ENCODE results near the gene NEURL2. TPM values are rescaled to one million over a fixed set of nuclear protein-coding genes. Genes with fewer than 3 reads are reported as not detected.

NEURL2 gene
- total RNA-seq, 1 experiment from 2014 or later, result 3.3 TPM

DNA sequence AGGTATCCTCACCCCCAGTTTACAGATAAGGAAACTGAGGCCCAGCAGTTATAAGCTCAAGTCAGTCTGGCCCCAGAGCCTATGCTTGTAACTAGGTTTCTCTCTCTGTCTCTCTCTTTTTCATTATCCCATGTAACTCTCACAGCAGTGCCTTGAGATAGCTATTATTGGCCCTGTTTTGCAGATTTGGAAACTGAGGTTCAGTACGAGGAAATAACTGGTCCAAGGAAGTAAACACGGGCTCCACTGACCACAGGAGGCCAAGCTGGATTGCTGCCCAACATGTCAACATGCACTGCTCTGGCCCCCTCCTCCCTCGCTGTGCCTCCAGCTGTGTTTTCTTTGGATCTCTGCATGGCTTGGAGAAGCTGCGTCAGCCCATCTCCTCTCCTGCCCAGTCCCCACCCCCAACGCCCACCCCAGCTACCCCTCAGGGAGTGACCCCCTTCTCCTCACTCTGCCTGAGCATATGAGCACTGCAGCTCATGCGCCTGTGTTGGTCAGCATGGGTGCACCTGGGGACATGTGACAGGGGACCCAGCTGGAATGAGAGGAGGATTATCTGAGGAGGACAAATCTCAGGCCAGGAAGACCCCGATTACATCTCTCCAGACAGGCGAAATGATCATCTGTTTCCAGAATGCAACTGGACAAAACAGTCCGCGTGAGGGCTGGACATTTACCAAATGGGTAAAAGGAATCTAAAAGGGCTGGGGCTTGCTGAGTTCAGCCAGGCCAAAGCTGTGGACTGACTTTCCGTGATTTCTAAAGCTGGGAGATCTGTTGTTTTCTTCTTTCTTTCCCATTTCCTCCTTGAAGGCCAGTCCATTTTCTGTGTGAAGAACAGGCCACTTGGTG is 28.8 kb upstream of the NEURL2 start:
- Histone ChIP-seq H3K9me3 (ENCODE audit: low read depth, low read length, poor library complexity, severe bottlenecking) (no peaks in the 10 kb centered on the region), H3K27ac (ENCODE audit: low read depth, low read length, poor library complexity, severe bottlenecking) (no peak overlapping the region), H3K4me1 (ENCODE audit: insufficient read depth, low read length, poor library complexity, severe bottlenecking) (no peaks in the 10 kb centered on the region), H3K36me3 (ENCODE audit: insufficient read depth, low read length, poor library complexity, severe bottlenecking) (no peaks in the 10 kb centered on the region), H3K27me3 (replicated peaks; ENCODE audit: insufficient read depth, low read depth, low read length, poor library complexity) (no peaks in the 10 kb centered on the region), H3K4me3 (ENCODE audit: low read depth, low read length, poor library complexity, severe bottlenecking) (no peak overlapping the region)
- BruUV-seq (replicated peaks), result no TSS peak
- DNase-seq (ENCODE audit: low spot score), result no peak
- CTCF ChIA-PET, result no interaction called here
- POLR2A ChIA-PET (ENCODE audit: low non-redundant PET), result no interaction called here
- intact Hi-C loops (cut with micrococcal nuclease; ENCODE audit: unreplicated experiment), result no loop called here
- TF ChIP-seq, protein P1, sequence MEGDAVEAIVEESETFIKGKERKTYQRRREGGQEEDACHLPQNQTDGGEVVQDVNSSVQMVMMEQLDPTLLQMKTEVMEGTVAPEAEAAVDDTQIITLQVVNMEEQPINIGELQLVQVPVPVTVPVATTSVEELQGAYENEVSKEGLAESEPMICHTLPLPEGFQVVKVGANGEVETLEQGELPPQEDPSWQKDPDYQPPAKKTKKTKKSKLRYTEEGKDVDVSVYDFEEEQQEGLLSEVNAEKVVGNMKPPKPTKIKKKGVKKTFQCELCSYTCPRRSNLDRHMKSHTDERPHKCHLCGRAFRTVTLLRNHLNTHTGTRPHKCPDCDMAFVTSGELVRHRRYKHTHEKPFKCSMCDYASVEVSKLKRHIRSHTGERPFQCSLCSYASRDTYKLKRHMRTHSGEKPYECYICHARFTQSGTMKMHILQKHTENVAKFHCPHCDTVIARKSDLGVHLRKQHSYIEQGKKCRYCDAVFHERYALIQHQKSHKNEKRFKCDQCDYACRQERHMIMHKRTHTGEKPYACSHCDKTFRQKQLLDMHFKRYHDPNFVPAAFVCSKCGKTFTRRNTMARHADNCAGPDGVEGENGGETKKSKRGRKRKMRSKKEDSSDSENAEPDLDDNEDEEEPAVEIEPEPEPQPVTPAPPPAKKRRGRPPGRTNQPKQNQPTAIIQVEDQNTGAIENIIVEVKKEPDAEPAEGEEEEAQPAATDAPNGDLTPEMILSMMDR (conservative IDR thresholded peaks at IDR 0.05; ENCODE audit: low read depth, low read length), result no peak

DNA sequence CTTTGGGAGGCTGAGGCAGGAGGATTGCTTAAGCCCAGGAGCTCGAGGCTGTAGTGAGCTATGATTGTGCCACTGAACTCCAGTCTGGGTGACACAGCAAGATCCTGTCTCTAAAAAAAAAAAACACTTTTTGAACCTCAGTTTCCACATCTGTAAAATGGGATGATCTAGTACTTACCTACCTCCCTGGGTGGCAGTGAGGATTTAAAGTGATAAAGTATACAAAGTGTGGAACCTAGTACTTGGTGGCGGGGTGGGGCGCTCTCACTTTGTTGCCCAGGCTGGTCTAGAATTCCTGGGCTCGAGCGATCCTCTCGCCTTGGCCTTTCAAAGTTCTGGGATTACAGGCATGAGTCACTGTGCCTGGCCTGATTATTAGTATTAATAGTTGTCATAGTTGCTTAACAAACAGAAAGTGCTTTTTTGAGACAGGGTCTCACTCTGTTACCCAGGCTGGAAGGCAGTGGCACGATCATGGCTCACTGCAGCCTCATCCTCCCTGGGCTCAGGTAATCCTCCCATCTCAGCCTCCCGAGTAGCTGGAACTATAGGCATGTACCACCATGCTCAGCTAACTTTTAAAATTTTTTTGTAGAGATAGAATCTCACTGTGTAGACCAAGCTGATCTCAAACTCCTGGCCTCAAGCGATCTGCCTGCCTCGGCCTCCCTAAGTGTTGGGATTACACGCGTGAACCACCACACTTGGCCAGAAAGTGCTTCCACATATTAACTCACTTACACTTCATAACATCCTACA is 27.9 kb upstream of the NEURL2 start:
- H3K4me3 ChIP-seq (ENCODE audit: low read depth, low read length, poor library complexity, severe bottlenecking), result no peak overlapping the region
- no peaks in the 10 kb centered on the region for H3K36me3 ChIP-seq (ENCODE audit: insufficient read depth, low read length, poor library complexity, severe bottlenecking)
- ChIA-PET POLR2A (ENCODE audit: low non-redundant PET) (no interaction called here), CTCF (no interaction called here)
- no peaks in the 10 kb centered on the region for H3K27me3 ChIP-seq (replicated peaks; ENCODE audit: insufficient read depth, low read depth, low read length, poor library complexity)
- no peaks in the 10 kb centered on the region for H3K4me1 ChIP-seq (ENCODE audit: insufficient read depth, low read length, poor library complexity, severe bottlenecking)
- BruUV-seq (replicated peaks), result no TSS peak
- no peak overlapping the region for H3K27ac ChIP-seq (ENCODE audit: low read depth, low read length, poor library complexity, severe bottlenecking)
- intact Hi-C loops (cut with micrococcal nuclease; ENCODE audit: unreplicated experiment), result no loop called here
- TF ChIP-seq EZH2 (IDR thresholded peaks at IDR 0.05; ENCODE audit: borderline replicate concordance, low read depth, low read length, poor library complexity, severe bottlenecking), result no peak
- TF ChIP-seq, protein P1 (conservative IDR thresholded peaks at IDR 0.05; ENCODE audit: low read depth, low read length), result no peak
- DNase-seq (ENCODE audit: low spot score), result no peak
- no peaks in the 10 kb centered on the region for H3K9me3 ChIP-seq (ENCODE audit: low read depth, low read length, poor library complexity, severe bottlenecking)

GRCh38 chr20:45918182-45918737 is 27.3 kb upstream of the NEURL2 start:
- no peak overlapping the region for H3K4me3 ChIP-seq (ENCODE audit: low read depth, low read length, poor library complexity, severe bottlenecking)
- CTCF ChIA-PET, result no interaction called here
- no peaks in the 10 kb centered on the region for H3K4me1 ChIP-seq (ENCODE audit: insufficient read depth, low read length, poor library complexity, severe bottlenecking)
- intact Hi-C loops (cut with micrococcal nuclease; ENCODE audit: unreplicated experiment), result no loop called here
- DNase-seq (ENCODE audit: low spot score), result no peak
- TF ChIP-seq EZH2 (IDR thresholded peaks at IDR 0.05; ENCODE audit: borderline replicate concordance, low read depth, low read length, poor library complexity, severe bottlenecking), result no peak
- TF ChIP-seq, protein P1 (conservative IDR thresholded peaks at IDR 0.05; ENCODE audit: low read depth, low read length), result no peak
- H3K27ac ChIP-seq (ENCODE audit: low read depth, low read length, poor library complexity, severe bottlenecking), result no peak overlapping the region
- no peaks in the 10 kb centered on the region for H3K36me3 ChIP-seq (ENCODE audit: insufficient read depth, low read length, poor library complexity, severe bottlenecking)
- no peaks in the 10 kb centered on the region for H3K27me3 ChIP-seq (replicated peaks; ENCODE audit: insufficient read depth, low read depth, low read length, poor library complexity)
- no peaks in the 10 kb centered on the region for H3K9me3 ChIP-seq (ENCODE audit: low read depth, low read length, poor library complexity, severe bottlenecking)
- POLR2A ChIA-PET (ENCODE audit: low non-redundant PET), result no interaction called here
- no TSS peak for BruUV-seq (replicated peaks)

Measured in A673 (cell line).